Keratinocyte (primary cell): Measurements from ENCODE around the gene FAM170B. TPM values are rescaled to one million over a fixed set of nuclear protein-coding genes. Genes with fewer than 3 reads are reported as not detected.

Experiments
- DNase-seq: peaks from one replicate; pipeline ENCODE4 v3.0.0-alpha.2; 2011; ENCODE audit warnings: low read depth, missing footprints, low spot score
- FAIRE-seq: peaks from 2 replicates; lab custom pipeline; 2011; peaks lifted over from hg19 to GRCh38; lab: Jason Lieb, UNC
- H2AFZ ChIP-seq: 2 replicates; pipeline ENCODE4 v1.6.0; 2012; ENCODE audit warnings: low read length, control low read depth, inconsistent platforms; ENCODE audit not compliant: control insufficient read depth
- H3K27ac ChIP-seq: 2 replicates; pipeline ENCODE4 v1.5.1; 2011; ENCODE audit warnings: low read length; ENCODE audit not compliant: control insufficient read depth, insufficient read depth
- H3K27me3 ChIP-seq: 3 replicates; pipeline ENCODE4 v1.6.0; 2011; ENCODE audit warnings: low read length; ENCODE audit not compliant: control insufficient read depth, insufficient read depth; ENCODE audit errors: extremely low read depth
- H3K36me3 ChIP-seq, 2 experiments: 2 replicates in 1 of 2; 3 replicates in 1 of 2; pipeline ENCODE4 v1.5.1; 2011; ENCODE audit warnings: low read length in 2 of 2, mild to moderate bottlenecking in 1 of 2; ENCODE audit not compliant: control insufficient read depth in 2 of 2, insufficient read depth in 2 of 2; ENCODE audit errors: extremely low read depth in 1 of 2
- H3K4me1 ChIP-seq: 3 replicates; pipeline ENCODE4 v1.5.1; 2011; ENCODE audit warnings: low read length; ENCODE audit not compliant: control insufficient read depth, insufficient read depth; ENCODE audit errors: extremely low read depth
- H3K4me2 ChIP-seq: 3 replicates; pipeline ENCODE4 v1.6.0; 2011; ENCODE audit warnings: low read depth, low read length; ENCODE audit not compliant: control insufficient read depth, insufficient read depth; ENCODE audit errors: extremely low read depth
- H3K4me3 ChIP-seq, 3 experiments: fragments of 200-600 bp in 1 of 3; sonication (generic) in 1 of 3; 2 replicates in 2 of 3; 3 replicates in 1 of 3; pipeline ENCODE4 v1.5.1; 2011 to 2016; ENCODE audit warnings: low read length in 3 of 3, mild to moderate bottlenecking in 3 of 3, control low read depth in 2 of 3, inconsistent platforms in 1 of 3, low read depth in 1 of 3, mixed read lengths in 1 of 3, mixed run types in 1 of 3, moderate library complexity in 1 of 3; ENCODE audit not compliant: control insufficient read depth in 2 of 3, insufficient read depth in 2 of 3; ENCODE audit errors: extremely low read depth in 1 of 3
- H3K79me2 ChIP-seq: 2 replicates; pipeline ENCODE4 v1.6.0; 2012; ENCODE audit warnings: low read length; ENCODE audit not compliant: control insufficient read depth, insufficient read depth
- H3K9ac ChIP-seq: 3 replicates; pipeline ENCODE4 v1.6.0; 2011; ENCODE audit warnings: low read length; ENCODE audit not compliant: control insufficient read depth, insufficient read depth; ENCODE audit errors: extremely low read depth
- H3K9me1 ChIP-seq: 3 replicates; pipeline ENCODE4 v1.6.0; 2011; ENCODE audit warnings: low read length; ENCODE audit not compliant: control insufficient read depth, insufficient read depth; ENCODE audit errors: extremely low read depth
- H3K9me3 ChIP-seq: 2 replicates; pipeline ENCODE4 v1.5.1; 2012; ENCODE audit warnings: low read depth, low read length; ENCODE audit not compliant: control insufficient read depth
- H4K20me1 ChIP-seq: 3 replicates; pipeline ENCODE4 v1.6.0; 2011; ENCODE audit warnings: low read length; ENCODE audit not compliant: control insufficient read depth, insufficient read depth; ENCODE audit errors: extremely low read depth
- CTCF ChIP-seq, 3 experiments: IDR thresholded peaks in 1 of 3; conservative IDR thresholded peaks in 1 of 3; optimal IDR thresholded peaks in 1 of 3; 2 replicates in 2 of 3; 3 replicates in 1 of 3; pipeline versions ENCODE3 to v1.5.1; 2011; ENCODE audit warnings: low read length in 3 of 3, mild to moderate bottlenecking in 3 of 3, moderate library complexity in 2 of 3, control low read depth in 1 of 3, inconsistent platforms in 1 of 3; ENCODE audit not compliant: insufficient read depth in 2 of 3; ENCODE audit errors: extremely low read depth in 1 of 3
- EZH2 ChIP-seq: IDR thresholded peaks from one replicate; pipeline ENCODE4 v1.6.1; 2012; ENCODE audit warnings: inconsistent platforms, mild to moderate bottlenecking, low read length, moderate library complexity
- dilution Hi-C: fragments of 300-500 bp; cut with MboI; formaldehyde crosslinking; loops from one replicate; pipeline ENCODE4 v1.7.0; 2020; ENCODE audit warnings: low sequenced_read_pairs; ENCODE audit not compliant: extremely low pct_ligation_motif_present
- polyA plus RNA-seq, 5 experiments: library from polyadenylated mRNA; depleted of rRNA in 3 of 5; stranded (reverse) in 3 of 5; stranded (forward) in 1 of 5; unstranded in 1 of 5; fragments of >200 nt; gene quantifications; 1 replicate in 1 of 5; 2 replicates in 3 of 5; 3 replicates in 1 of 5; pipeline versions ENCODE4 v1.2.1 to v1.2.3, GENCODE V29; 2011 to 2012; ENCODE audit warnings: missing spikeins in 2 of 5, low read depth in 1 of 5, low replicate concordance in 1 of 5

Gene FAM170B
- polyA plus RNA-seq, 1 donor (not counting 4 experiments of a cell fraction or from before 2014, with no cell fraction given): not detected

GRCh38 chr10:49140304-49141177 lies 6.7 kb upstream of the FAM170B start:
- Histone ChIP-seq H3K9me1 (no peaks in the 10 kb centered on the region), H3K9ac (no peak overlapping the region), H3K79me2 (no peaks in the 10 kb centered on the region), H3K4me2 (no peak overlapping the region), H2AFZ (no peak overlapping the region), H3K27ac (no peak overlapping the region), H3K9me3 (no peaks in the 10 kb centered on the region), H3K36me3 (no peaks in the 10 kb centered on the region), H4K20me1 (no peaks in the 10 kb centered on the region), H3K4me3 (no peak overlapping the region), H3K27me3 (no peaks in the 10 kb centered on the region), H3K4me1 (no peaks in the 10 kb centered on the region)
- no peak for DNase-seq
- dilution Hi-C loops: no loop called here
- no peak for FAIRE-seq
- no peak for TF ChIP-seq CTCF (optimal IDR thresholded peaks at IDR 0.05 in 1 of 3, IDR thresholded peaks at IDR 0.05 in 1 of 3, conservative IDR thresholded peaks at IDR 0.05 in 1 of 3; ENCODE audit: extremely low read depth in 1 of 3, insufficient read depth in 2 of 3, low read length in 3 of 3)
- TF ChIP-seq EZH2: no peak

DNA sequence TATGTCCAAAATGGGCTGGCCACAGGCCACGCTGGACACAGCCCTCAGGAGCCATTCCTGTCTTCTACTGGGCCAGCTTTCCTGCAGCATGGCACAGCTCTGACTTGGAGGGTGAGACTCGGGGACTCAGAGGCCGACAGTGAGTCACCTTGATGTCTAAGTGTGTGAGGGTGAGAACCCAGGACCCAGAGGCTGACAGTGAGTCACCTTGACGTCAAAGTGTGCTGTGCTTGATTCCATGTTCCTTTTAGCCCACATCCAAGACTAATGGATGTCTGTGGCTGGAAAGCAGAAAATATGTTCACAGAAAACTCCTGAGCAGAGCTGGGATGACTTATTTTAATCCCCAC lies 6.0 kb upstream of the FAM170B start:
- Histone ChIP-seq H3K9me3 (no peaks in the 10 kb centered on the region), H3K79me2 (no peaks in the 10 kb centered on the region), H4K20me1 (no peaks in the 10 kb centered on the region), H3K4me3 (no peak overlapping the region), H3K9ac (no peak overlapping the region), H3K9me1 (no peaks in the 10 kb centered on the region), H3K4me2 (no peak overlapping the region), H2AFZ (no peak overlapping the region), H3K4me1 (no peaks in the 10 kb centered on the region), H3K27ac (no peak overlapping the region), H3K36me3 (no peaks in the 10 kb centered on the region), H3K27me3 (no peaks in the 10 kb centered on the region)
- DNase-seq: no peak
- TF ChIP-seq CTCF (optimal IDR thresholded peaks at IDR 0.05 in 1 of 3, IDR thresholded peaks at IDR 0.05 in 1 of 3, conservative IDR thresholded peaks at IDR 0.05 in 1 of 3; ENCODE audit: extremely low read depth in 1 of 3, insufficient read depth in 2 of 3, low read length in 3 of 3) (no peak), EZH2 (no peak)
- FAIRE-seq: no peak
- dilution Hi-C loops: no loop called here
